ENCODE measurements around the gene ST8SIA6. TPM values are rescaled to one million over a fixed set of nuclear protein-coding genes. Genes with fewer than 3 reads are reported as not detected.

Gene ST8SIA6
- polyA plus RNA-seq, 1 experiment, result not detected

DNA sequence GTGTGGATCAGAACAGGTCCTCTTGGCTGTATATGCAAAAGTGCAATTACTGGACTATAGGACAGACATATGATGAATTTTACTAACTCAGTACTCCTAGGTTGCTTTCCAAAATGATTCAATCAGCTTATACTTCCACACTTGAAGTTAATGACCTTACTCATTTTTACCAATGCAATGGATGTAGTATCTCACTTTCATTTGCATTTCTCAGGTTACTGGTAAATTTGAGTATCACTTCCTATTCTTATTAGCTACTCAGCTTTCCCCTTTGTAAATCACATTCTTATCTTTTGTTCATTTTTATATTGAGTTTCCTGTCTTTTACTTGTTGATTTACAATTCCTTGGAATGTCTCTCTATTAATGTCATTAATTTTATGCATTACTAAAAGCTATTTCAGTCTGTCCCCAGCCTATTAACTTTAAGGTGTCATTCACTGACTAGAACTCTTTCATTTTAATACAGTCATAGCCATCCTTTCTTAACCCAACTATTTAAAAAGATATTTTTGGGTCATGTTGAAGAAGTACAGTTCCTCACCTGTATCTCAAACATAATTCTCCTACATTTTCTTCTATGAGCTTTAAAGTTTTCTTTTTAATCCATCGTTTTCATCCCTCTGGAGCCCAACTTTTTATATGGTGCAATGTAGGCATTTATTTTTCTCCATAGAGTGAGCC, 137.8 kb downstream of the ST8SIA6 start:
- Histone ChIP-seq H3K4me3 (ENCODE audit: low read depth, low read length) (no peak overlapping the region), H3K36me3 (ENCODE audit: control insufficient read depth, insufficient read depth, low read length) (no peaks in the 10 kb centered on the region), H3K27me3 (ENCODE audit: control insufficient read depth, insufficient read depth, low read length) (0 out of 2 replicates have a peak, but pooled peaks cover 1% of the 10 kb centered on the region)
- ChIA-PET POLR2A (no interaction called here), CTCF (no interaction called here)
- TF ChIP-seq, protein P1, sequence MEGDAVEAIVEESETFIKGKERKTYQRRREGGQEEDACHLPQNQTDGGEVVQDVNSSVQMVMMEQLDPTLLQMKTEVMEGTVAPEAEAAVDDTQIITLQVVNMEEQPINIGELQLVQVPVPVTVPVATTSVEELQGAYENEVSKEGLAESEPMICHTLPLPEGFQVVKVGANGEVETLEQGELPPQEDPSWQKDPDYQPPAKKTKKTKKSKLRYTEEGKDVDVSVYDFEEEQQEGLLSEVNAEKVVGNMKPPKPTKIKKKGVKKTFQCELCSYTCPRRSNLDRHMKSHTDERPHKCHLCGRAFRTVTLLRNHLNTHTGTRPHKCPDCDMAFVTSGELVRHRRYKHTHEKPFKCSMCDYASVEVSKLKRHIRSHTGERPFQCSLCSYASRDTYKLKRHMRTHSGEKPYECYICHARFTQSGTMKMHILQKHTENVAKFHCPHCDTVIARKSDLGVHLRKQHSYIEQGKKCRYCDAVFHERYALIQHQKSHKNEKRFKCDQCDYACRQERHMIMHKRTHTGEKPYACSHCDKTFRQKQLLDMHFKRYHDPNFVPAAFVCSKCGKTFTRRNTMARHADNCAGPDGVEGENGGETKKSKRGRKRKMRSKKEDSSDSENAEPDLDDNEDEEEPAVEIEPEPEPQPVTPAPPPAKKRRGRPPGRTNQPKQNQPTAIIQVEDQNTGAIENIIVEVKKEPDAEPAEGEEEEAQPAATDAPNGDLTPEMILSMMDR (IDR thresholded peaks at IDR 0.05; ENCODE audit: insufficient read depth, low read depth, low read length), result no peak
- DNase-seq (ENCODE audit: low read depth), result no peak

DNA sequence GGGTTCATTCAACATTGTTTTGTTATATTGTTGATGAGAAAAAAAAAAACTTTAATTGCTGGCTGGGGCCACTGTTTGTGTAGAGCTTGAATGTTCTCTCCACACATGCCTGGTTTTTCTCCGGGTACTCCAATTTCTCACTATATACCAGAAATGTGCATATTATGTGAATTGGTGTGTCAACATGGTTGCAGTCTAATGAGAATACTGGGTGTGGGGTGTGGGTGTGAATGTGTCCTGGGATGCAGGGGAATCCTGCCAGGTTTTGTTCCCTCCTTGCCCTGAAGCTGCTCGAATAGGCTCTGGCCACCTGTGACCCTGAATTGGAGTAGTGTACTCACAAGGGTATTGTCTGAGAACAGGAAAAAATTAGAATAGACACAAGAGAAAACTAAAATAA, 145.0 kb downstream of the ST8SIA6 start:
- TF ChIP-seq, protein P1 (IDR thresholded peaks at IDR 0.05; ENCODE audit: insufficient read depth, low read depth, low read length), result no peak
- POLR2A ChIA-PET, result no interaction called here

DNA sequence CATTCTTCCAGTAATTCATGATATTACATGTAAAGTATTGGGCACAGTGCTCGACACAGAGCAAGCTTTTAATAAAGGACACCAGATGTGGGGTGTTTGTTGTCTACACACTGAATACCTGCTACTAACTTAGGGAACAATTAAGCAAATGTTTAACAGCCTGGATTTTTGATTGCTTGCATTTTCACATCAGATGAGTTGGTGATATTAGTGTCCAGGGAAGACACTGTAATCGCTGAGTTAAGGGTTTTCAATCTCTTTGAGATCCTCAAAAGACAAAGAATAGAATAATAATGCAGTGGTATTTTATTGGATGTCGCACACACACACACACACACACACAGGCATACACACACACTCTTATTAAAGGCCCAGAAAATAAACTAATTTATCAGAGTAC, 147.3 kb downstream of the ST8SIA6 start:
- no peaks in the 10 kb centered on the region for H3K36me3 ChIP-seq (ENCODE audit: control insufficient read depth, insufficient read depth, low read length)
- no peak for DNase-seq (ENCODE audit: low read depth)
- no peak overlapping the region for H3K4me3 ChIP-seq (ENCODE audit: low read depth, low read length)
- TF ChIP-seq, protein P1 (IDR thresholded peaks at IDR 0.05; ENCODE audit: insufficient read depth, low read depth, low read length), result no peak
- ChIA-PET CTCF (interaction anchor here (0.6 kb wide), 1 partner anchor 218 kb away, joined by 4 read pairs; no protein-coding TSS in a partner anchor), POLR2A (no interaction called here)
- H3K27me3 ChIP-seq (ENCODE audit: control insufficient read depth, insufficient read depth, low read length), result no peaks in the 10 kb centered on the region; the same call in 1 of the 2 replicates

More for the DNA sequence above, 145.0 kb downstream of the ST8SIA6 start:
- CTCF ChIA-PET, result no interaction called here
- DNase-seq (ENCODE audit: low read depth), result no peak
- Histone ChIP-seq H3K27me3 (ENCODE audit: control insufficient read depth, insufficient read depth, low read length) (no peaks in the 10 kb centered on the region; the same call in 1 of the 2 replicates), H3K4me3 (ENCODE audit: low read depth, low read length) (no peak overlapping the region), H3K36me3 (ENCODE audit: control insufficient read depth, insufficient read depth, low read length) (no peaks in the 10 kb centered on the region)

DNA sequence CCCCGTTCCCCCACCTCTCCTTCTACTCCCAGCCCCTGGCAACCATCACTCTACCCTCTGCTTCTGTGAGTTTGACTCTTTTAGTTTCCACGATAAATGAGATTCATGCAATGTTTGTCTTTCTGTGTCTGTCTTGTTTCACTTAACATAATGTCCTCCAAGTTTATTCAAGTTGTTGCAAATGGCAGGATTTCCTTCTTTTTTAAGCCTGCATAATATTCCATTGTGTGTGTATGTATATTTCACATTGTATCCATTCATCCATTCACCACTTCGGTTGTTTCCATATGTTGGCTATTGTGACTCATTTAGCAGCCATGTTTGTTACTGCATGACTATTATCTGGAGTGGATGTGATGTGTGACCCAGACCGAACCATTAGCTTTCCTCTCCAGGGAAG, 162.0 kb downstream of the ST8SIA6 start:
- CTCF ChIA-PET, result no interaction called here
- Histone ChIP-seq H3K4me3 (ENCODE audit: low read depth, low read length) (no peak overlapping the region), H3K27me3 (ENCODE audit: control insufficient read depth, insufficient read depth, low read length) (no peaks in the 10 kb centered on the region; the same call in 1 of the 2 replicates), H3K36me3 (ENCODE audit: control insufficient read depth, insufficient read depth, low read length) (no peaks in the 10 kb centered on the region)
- no peak for DNase-seq (ENCODE audit: low read depth)
- POLR2A ChIA-PET, result no interaction called here
- TF ChIP-seq, protein P1 (IDR thresholded peaks at IDR 0.05; ENCODE audit: insufficient read depth, low read depth, low read length), result no peak

DNA sequence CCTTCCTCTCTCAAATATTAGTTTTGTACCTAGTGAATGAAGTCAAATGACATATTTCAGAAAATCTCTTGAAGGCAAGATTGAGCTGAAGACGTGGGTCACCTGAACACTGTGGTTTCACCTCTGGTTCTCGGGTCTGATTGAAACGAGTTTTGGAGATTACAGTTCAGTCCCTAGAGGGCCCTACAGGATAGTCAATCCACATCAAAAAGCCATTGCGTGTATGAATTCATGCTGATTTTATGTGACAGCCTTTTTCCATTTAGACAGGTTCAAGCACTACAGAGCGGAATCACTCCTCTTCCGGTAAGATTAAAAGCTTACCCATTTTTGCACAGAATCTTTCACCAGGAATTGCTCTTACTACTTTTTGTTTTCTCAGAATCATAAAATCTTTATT, 164.2 kb downstream of the ST8SIA6 start:
- Histone ChIP-seq H3K4me3 (ENCODE audit: low read depth, low read length) (no peak overlapping the region), H3K36me3 (ENCODE audit: control insufficient read depth, insufficient read depth, low read length) (no peaks in the 10 kb centered on the region), H3K27me3 (ENCODE audit: control insufficient read depth, insufficient read depth, low read length) (peaks cover 2% of the 10 kb centered on the region; the same call in 1 of the 2 replicates)
- ChIA-PET CTCF (interaction anchor here (0.9 kb wide), 2 partner anchors 13 to 17 kb away, joined by 3 read pairs; no protein-coding TSS in a partner anchor), POLR2A (no interaction called here)
- DNase-seq (ENCODE audit: low read depth), result no peak
- TF ChIP-seq, protein P1 (IDR thresholded peaks at IDR 0.05; ENCODE audit: insufficient read depth, low read depth, low read length), result no peak

Data from BJ (cell line).